DMS79 treated with DMSO at 0.1 percent for 48 hours (cell line): ENCODE results near the gene CAMSAP2.
"Not testable (repeated sequence)": the region's sequence is repeated elsewhere in the genome, so short reads cannot be mapped to it uniquely, and the experiment has no call there.

Experiments
- DNase-seq: peaks from one replicate; lab custom pipeline; 2025; lab: John Stamatoyannopoulos, UW

Gene CAMSAP2

DNA sequence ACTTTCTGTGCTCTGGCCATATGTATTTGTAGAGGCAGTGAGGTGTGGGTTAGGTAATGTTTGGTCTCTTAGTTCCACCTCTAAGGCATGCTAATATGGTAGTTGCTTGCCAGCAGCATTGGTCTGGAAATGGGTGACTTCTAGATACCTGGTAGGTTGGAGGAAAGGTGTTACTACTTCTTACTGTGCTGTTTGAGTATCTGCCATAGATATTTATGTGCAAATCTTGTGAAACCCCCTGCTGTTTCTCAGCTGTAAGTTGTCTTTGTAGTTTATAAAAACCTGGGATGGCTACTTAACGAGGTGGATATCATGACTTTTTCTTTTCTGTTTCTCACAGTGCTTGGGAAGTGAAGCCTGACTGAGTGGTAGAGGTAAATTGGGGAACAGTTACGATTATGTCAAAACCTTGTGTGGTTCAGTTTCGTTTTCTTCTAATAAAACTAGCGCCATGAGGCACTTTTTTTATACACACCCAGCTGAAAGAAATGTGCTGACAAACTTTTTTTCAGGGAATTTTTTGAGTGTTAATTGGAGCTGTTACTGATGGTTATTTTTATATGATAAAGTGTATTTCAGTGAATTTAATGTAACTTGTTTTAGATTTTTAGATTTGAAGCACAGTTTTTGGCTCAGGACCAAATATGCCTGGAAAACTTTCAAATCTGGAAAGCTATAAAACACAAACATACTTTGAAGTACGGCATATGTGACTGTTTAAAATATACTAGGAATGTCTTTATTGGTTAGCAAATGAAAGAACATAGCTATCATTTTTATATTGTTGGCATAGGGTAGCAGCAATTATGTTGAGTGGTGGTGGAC, 42.1 kb downstream of the CAMSAP2 start:
- peak; percentile 59 for DNase-seq

DNA sequence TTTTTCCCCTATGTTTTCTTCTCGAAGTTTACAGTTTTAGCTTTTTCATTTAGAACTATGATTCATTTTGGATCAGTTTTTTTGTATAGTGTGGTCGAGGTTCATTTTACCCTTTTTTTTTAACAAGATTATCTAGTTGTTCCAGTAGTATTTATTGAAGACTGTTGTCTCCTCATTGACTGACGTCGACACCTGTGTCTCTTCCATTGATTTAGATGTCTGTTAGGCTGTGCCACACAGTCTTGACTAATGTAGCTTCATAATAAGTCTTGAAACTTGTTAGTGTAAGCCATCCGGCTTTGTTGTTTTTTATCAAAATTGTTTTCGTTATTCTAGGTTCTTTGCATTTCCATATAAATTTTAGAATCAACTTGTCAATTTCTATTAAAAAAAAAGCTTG, 45.2 kb downstream of the CAMSAP2 start:
- DNase-seq: no peak

DNA sequence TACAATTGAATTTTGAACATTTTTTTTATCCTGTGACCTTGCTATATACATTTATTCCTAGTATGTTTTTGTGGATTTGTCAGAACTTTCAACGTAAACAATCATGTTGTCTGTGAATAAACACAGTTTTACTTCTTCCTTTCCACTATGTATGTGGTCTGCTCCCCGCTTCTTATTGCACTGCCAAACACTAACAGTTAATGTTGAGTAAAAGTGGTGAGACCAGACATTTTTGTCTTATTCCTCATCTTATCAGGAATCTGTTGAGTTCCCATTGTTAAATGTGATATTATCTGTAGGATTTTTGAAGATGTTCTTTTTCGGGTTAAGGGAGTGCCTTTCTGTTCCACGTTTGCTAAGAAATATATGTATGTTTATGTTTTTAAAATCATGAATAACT, 45.9 kb downstream of the CAMSAP2 start:
- DNase-seq: no peak

DNA sequence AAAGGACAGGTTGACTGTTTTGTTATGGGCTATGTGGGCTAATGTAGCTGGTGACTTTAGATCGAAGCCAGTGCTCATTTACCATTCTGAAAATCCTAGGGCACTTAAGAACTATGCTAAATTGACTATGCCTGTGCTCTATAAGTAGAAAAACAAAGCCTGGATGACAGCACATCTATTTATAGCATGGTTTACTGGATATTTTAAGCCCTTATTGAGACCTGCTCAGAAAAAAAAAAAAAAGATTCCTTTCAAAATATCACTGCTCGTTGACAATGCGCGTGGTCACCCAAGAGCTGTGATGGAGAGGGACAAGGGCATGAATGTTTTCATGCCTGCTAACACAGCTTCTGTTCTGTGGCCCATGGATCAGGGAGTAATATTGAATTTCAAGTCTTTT, 48.1 kb downstream of the CAMSAP2 start:
- DNase-seq: no peak

DNA sequence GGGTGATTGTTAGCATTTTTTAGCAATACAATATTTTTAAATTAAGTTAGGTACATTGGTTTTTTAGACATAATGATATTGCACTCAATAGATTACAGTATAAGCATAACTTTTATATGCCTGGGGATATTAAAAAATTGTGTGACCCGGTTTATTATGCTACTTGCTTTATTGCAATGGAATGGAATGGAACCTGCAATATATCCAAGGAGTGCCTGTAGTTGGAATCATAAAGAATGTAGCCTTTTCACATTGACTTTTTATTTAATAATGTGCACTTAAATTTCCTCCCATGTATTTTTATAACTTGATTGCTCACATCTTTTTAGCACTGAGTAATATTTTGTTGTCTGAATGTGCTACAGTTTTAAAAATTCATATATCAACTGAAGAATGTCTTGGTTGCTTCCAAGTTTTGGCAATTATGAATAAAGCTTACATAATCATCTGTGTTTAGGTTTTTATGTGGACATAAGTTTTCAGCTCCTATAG, 49.2 kb downstream of the CAMSAP2 start:
- DNase-seq: no peak

DNA sequence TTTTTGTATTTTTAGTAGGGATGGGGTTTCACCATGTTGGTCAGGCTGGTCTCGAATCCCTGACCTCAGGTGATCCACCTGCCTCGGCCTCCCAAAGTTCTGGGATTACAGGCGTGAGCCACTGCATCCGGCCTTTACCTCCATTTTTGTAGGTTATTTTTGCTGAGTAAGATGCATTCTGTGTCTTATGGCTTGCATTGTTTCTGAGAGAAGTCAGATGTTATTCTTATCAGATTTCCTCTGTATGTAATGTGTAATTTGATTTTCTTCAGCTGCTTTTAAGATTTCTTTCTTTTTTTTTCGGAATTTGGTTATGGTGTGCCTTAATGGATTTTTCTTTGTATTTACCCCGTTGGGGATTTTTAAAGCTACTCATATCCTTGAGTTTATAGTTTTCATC, 52.3 kb downstream of the CAMSAP2 start:
- DNase-seq: not testable (repeated sequence)

DNA sequence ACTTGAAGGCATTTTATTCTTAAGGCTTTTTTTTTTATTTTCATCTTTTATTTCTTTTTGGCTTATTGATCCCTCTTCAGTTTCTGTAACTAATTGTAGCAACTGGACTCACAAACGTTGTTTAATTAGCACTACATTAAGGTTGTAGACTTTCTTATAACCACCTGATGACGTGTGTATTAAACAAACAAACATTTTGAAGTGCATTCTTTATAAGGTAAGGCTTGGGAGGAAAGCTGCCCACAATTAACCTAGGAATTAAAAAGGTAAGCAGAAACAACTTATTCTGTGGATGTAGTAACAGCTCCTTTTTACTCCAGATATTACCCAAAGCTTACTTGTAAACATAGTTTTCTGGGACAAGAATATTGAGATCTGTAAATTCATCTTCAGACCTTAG, 55.0 kb downstream of the CAMSAP2 start:
- DNase-seq: no peak

DNA sequence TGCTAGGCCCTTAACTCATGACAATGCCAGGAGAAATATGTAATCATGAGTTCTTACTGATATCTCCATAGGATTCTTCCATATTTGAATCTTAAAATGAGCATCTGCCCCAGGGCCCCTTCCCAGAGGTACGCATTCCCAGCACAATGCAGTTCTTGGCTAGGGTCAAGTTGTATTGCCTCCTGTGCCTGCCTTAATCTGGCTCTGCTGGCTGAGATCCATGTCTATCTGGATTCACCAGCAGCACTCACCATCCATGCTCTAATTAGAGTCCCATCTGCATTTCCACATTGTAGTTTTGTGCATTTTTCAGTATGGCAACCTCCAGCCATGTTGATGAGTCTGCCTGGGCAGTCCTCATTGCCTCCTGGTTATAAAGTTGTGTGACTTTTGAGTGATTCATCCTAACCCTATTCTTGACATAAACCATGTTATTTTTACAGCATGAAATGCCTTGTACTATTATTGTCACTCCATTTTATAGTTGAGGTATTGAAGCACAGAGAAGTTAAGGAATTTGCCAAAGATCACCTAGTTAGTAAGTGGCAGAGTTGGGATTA, 55.9 kb downstream of the CAMSAP2 start:
- no peak for DNase-seq

DNA sequence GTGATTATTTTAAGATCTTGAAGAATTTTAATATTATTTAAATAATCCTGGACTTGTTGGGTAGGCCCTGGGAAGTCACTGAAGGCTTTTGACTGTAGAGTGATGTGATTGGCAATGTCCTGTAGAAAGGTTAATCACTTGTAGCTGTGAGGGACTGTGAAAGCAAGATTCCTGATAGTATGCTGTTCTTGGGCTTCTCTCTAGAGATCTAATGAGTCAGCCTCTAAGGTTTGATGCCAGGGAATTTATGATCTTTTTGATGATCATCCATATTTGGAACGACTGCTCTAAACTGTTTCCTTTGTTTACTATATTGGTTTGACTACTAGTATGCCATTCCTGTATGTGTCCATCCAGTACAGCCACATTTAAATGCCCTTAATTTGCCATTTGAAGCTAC, 56.5 kb downstream of the CAMSAP2 start:
- no peak for DNase-seq

DNA sequence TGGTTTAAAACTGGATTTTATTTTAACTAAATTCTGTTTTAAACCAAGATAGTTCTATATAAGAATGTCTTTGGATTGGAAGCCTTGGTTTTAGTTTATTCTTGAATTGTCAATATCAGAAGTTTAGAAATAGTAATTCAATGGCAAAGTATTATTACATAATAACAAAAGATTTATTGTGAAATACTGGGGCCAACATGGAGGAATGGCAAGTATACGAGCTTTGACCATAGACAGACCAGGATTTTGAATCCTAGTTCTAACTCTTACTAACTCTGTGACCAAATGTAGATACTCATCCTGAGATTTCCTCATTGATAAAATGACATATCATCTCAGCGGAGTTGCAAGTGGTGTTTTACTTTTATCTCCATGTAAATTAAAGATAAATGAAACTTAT, 63.3 kb downstream of the CAMSAP2 start:
- no peak for DNase-seq

DNA sequence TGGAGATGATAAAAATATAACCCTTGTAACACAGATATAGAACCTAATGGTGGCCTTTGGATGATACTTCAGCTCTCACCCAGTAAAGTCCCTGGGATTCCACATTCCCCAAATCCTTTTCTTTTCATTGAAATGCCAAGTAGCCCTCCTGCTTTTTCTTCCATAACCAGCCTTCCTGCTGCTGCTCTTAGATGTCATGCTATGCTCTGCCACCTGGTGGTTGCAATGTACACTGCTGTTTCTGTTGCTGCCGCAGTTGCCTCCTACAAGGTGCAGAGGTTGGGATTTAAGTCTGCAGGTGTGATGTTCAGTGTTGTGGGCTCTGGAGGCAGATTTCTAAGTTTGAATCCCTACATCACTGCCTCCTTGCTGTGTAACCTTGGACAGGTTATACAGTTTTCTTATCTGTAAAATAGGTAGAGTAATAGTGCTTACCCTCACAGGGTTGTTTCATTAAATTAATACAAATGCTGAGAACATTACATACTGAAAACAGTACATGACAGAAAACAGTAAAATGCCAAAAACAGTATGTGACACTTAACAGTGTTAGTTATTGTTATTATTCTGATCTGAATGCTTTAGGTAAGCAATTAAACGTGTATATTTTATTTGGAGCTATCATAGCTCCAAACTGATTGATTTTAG, 64.3 kb downstream of the CAMSAP2 start:
- DNase-seq: peak; percentile 71

DNA sequence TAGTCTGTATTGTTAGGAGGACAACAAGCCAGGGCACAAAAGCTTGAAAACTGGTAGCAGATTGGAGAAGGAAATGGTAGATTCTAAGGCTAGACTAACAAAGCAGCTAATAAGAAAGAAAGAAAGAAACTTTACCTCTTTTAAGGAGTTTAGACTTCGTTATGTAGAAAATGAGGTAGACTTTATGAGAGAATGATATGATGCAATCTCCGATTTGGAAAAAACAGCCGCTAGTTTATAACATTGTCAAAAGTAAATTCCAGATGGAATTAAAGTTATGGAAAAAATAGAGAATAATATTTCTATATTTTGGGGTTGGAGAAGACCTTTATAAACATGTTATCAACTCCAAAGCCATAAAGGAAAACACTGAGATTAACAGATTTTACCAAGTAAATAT, 67.0 kb downstream of the CAMSAP2 start:
- DNase-seq: no peak

DNA sequence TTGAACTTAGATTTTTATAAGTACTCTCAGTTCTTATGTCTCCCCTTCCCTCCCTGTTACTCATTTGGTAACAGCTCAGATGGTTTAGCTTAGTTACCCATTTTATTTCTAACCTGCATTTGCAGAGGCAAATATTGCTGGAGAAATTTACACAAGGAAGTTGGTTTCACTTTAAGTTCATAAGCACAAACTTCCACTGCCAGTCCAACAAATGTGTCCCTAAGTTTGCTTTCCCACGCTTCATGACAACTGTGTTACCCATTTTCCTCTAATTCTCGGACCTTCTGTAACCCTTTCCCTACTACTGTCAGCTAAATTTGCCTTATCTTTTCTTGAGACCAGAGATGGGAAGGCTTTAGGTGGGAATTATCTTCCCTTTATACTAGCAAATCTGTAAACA, 70.2 kb downstream of the CAMSAP2 start:
- DNase-seq: no peak

DNA sequence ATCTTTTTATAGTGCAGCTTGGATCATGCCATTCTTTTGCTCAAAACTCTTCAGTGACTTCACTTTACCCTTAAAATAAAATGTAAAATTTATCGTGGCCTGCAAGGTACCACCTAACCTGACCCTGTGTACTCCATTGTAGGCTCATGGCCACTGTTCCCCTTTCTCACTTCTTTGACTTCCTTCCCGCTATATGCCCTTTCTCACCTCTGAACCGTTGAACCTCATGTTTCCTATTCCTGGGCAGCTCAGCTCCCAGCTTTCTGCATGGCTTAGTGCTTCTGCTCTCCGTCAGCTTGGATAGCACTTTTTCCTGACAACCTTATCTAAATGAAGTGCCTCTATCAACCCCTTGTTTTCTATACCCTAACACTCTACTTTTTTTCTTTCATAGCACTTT, 73.0 kb downstream of the CAMSAP2 start:
- no peak for DNase-seq

DNA sequence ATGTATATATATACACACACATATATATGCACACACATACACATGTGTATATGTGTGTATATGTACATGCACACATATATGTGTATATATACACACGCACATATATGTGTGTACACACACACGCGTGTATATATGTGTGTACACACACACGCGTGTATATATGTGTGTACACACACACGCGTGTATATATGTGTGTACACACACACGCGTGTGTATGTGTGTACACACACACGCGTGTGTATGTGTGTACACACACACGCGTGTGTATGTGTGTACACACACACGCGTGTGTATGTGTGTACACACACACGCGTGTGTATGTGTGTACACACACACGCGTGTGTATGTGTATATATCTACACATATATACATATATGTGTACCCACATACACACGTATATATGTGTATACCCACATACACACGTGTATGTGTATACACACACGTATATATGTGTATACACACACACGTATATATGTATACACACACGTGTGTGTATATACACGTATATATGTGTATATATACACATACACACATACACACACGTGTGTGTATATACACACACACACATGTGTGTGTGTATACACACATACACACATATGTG, 78.0 kb downstream of the CAMSAP2 start:
- not testable (repeated sequence) for DNase-seq

DNA sequence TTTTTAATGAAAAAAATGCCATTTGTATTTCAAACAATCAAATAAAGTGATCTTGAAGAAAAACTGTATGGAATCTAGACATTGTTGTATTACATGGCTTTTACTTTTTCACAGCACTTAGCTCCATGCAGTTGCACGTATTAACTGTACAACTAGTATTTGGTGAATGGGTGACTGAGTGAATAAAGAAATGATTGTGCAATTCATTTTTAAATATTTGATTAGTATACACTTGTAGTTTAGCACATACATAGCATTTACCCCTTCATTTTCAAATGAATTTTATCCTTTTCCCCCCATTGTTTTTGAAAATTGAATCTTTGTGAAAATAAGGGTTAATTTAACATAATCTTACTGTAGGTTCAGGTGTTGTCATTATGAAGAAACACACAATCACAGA, 79.6 kb downstream of the CAMSAP2 start:
- DNase-seq: no peak

DNA sequence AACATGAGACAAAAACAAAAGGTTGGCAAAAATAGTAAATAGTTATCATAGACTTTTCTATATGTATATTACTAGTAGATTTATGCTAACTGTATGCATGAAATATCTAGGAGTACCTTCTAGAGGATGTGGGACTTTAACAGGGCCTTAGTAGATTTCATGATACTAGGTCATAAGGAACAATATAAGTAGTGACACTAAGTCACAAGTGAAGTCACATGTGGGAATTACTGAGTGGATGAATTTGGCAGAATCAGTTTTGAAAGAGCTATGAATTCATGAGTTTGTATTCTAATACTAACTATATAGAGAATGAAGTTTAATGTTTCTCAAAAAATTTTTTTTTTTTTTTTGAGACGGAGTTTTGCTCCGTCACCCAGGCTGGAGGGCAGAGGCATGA, 81.0 kb downstream of the CAMSAP2 start:
- DNase-seq: no peak

DNA sequence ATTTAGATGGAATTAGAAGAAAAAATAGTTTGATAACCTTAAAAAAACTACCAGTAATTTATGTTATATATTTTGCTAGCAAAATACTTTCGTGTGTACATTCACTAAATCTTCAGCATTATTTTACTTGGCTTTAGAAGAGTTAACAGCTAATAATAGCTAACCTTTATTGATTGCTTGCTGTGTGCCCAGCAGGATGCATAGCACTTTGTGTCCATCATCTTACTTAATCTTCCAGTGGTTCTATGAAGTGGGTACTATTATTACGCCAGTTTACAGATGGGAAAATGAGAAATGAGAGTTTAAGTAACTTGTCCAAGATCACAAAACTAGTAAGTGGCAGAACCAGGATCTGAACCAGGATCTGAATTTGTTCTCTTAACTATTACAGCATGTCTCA, 92.4 kb downstream of the CAMSAP2 start:
- DNase-seq: no peak

DNA sequence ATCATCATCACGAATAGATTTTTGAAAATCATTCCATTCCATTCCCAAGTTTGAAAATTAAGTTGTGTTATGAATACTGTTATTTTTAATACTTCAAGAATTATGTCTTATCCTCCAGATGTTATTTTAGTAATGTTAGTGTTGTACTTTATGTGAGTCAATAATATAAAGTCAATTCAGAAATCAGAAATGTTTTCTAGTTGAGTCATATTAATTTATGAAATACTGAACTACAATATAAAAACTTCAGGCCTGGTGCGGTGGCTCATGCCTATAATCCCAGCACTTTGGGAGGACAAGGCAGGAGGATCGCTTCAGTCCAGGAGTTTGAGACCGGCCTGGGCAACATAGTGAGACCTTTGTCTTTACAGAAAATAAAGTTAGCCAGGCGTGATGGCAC, 95.7 kb downstream of the CAMSAP2 start:
- no peak for DNase-seq

DNA sequence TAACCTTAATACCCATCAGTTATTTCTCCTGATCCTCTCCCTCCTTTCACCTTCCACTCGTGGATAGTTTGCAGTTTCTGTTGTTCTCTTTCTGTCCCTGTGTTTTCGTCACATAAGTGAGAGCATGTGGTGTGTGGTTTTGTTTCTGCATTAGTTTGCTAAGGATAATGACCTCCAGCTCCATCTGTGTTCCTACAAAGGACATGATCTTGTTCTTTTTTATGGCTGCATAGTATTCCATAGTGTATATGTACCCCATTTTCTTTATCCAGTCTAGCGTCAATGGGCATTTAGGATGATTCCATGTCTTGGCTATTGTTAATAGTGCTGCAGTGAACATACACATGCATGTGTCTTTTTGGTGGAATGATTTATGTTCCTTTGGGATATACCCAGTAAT, 97.5 kb downstream of the CAMSAP2 start:
- no peak for DNase-seq

DNA sequence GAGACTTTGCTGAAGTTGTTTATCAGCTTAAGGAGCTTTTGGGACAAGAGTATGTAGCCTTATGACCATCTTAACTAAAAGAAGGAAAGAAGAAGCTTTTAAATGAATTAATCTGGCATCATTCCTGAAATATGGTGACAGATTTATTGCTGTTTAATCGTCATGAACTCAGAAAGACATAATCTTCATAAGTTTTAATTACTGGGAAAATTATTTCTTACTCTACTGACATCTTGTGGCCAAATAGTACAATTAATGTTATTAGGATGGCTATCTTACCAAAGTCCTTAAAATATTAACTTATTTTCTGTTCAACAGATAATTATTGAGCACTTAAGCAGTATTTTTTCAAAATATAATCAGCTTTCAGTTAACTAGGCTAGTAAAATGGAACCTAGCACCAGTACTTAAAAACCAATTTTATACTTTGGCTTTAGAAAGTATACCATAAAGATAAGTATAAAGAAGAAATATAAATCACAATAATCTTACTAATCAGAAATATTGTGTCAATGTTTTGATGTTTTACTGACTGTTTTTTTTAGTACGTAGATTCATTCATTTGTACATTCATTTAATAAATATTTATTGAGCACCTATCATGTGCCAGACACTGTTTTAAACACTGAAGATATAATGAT, 99.4 kb downstream of the CAMSAP2 start:
- peak; percentile 2 for DNase-seq

DNA sequence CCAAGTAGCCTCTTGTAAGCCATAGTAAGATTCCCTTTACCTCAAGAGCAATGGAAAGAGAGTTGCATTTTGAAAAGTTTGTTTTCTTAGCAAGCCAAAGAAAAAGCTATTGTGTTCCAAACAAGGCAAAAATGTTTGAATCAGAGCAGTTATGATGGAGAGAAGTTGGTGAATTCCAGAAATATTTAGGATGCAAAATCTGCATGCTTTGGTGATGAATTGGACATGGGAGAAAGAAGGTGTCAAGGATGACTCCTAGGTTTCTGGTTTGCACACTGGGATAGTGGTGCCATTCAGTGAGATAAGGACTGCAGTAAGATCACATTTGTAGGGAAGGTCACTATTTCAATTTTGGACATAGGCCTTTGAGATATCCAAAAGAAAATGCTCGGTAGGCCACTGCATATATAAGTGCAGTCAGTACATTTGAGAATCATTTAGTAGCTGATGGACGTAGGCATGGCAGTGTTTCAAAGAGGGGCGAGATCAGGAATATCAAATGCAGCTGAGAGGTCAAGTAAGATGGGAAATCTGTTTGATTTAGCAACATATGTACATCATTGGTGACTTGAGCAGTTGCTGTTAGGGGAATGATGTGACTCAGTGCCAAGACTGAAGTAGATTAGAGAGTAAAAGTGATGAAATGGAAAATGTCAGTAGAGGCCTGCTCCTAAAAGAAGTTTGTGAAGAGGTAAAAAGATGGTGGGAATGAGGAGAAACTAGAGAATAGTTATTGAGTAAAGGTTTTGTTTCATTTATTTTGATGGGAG, 100.2 kb downstream of the CAMSAP2 start:
- no peak for DNase-seq
